Measurements from ENCODE around the gene SEMA3B.
"Not testable (repeated sequence)": the region's sequence is repeated elsewhere in the genome, so short reads cannot be mapped to it uniquely, and the experiment has no call there.

SEMA3B gene

DNA sequence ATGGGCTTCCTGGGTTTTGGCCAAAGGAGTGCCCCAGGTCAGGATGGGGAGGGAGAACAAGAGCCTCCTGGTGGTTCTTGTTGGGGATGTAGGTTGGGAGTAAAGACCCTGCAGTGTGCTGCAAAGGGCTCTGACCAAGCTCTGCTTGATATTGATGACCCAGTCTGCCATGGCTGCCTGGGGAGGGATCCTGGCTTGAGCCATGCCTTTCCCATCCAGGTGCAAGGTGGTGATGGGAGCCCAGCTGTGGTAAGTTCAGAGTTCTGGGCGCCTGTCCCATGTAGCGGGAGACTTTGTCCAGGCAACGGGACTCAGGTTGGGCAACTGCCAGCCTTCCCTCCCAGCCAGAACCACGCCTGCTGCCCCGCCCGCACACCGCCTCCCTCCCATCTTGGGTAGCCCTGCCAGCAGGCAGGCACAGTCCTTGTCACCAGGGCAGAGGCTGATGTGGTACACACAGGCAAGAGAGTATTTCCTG lies 30.4 kb upstream of the SEMA3B start:
- peak; percentile 61 for DNase-seq (ENCODE audit: low read depth)
- H3K4me3 ChIP-seq (ENCODE audit: low read length): peak overlapping the region; percentile 95
- peak; percentile 28 for TF ChIP-seq CTCF (conservative IDR thresholded peaks at IDR 0.05; ENCODE audit: low read length)

DNA sequence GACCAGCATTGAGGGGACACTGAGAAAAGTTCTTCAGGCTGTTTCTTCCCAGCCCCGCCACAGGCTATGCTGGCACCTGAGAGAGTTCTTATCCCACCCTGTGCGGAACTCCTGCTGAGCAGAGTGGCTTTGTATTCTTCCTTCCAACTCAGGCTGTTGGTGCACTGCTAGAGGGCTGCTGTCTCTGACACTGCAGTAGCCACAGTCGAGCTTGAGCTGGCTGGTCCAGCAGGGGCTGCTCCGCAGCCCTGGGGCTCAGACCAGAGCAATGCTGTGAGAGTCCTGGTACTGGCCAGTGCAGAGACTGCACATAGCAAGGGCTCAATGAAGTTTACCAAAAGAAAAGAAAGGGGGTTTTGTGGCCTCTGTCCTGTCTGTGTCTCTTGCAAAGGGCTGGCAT lies 29.3 kb upstream of the SEMA3B start:
- TF ChIP-seq CTCF (conservative IDR thresholded peaks at IDR 0.05; ENCODE audit: low read length): no peak
- DNase-seq (ENCODE audit: low read depth): no peak
- no peak overlapping the region for H3K4me3 ChIP-seq (ENCODE audit: low read length)

DNA sequence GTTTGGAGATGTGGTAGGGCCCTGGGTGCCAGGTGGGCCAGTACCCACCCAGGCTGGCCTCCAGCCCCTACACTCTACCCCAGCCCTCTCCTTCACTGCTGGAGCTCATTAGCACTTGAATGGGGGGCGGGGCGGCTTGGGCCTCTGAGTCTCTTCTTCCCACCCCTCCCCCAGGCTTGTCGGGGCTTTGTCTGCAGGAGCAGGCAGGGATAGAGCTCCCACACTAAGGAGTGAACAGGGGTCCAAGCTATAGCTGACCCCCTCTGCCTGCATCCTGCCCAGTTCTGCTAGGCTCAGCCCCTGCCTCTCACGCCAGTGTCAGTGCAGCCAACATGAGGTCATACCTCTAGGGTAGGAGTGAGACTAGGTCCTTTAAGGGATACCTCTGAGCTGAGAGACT lies 27.8 kb upstream of the SEMA3B start:
- TF ChIP-seq CTCF (conservative IDR thresholded peaks at IDR 0.05; ENCODE audit: low read length): no peak
- no peak for DNase-seq (ENCODE audit: low read depth)
- no peak overlapping the region for H3K4me3 ChIP-seq (ENCODE audit: low read length)

DNA sequence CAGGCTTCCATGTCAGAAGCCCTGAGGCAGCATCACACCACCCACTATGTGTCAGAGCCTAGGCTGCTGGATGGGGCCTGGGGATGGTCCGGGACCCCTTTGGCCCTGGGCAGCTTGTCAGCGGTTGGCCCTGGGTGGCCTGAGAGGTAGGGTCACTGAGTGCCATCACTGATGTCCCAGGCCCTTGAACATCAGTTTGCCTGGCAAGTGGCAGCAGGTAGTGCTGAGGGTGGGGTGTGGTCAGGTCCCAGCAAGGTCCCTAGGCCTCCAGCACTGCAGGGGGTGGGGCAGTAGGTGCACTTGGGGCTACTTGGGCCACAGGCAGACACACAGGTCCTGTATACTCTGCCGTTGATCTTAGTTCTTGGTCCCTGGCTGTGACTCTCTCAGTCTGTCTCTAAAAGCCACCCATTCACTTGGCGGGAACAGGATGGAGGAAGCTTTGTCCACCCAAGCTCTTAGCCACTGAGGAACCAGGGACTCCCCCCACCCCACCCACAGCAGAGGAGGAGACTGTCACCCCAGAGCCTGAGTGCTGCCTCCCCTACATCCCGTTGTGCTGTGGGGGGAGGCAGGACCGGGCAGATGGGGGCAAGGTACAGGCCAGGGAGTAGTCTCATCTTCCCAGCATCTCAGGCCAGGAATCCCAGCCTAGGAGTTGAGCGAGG lies 27.1 kb upstream of the SEMA3B start:
- DNase-seq (ENCODE audit: low read depth): no peak
- no peak for TF ChIP-seq CTCF (conservative IDR thresholded peaks at IDR 0.05; ENCODE audit: low read length)
- H3K4me3 ChIP-seq (ENCODE audit: low read length): no peak overlapping the region

- no peak for DNase-seq (ENCODE audit: low read depth)
- TF ChIP-seq CTCF (conservative IDR thresholded peaks at IDR 0.05; ENCODE audit: low read length): no peak
- H3K4me3 ChIP-seq (ENCODE audit: low read length): no peak overlapping the region
Observed at GRCh38 chr3:50242381-50242770, 26.6 kb upstream of the SEMA3B start.

DNA sequence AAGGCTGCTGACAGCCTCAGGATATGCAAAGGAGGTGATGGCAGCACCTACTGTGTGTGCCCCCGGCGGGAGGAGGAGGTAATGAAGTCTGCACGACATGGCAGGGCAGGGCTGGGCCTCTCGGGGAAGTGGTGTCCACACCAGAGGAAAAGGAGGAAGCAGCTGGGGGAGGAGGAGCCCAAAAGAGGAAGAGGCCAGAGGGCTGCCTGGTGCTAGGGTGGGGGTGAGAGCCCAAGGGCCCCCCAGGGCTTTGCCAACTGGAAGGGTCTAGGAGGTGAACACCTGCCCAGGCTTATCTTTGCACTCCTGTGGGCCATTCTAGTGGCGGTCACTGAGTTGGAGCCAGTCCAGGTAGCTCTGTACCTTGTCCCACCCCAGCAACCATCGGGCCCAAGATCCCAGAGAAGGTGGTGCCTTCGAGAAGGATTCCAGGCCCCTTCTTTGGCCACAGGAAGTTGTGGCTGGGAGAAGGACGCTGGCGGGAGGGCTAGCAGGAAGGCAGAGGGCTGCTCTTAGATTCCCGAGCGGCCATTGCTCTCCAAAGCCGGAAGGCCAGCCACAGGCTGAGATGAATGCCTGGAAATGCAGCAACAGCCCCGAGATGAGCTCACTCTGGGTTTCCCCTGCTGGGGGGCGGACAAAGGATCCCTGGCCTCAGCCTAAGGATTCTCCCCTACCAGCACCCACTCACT lies 25.9 kb upstream of the SEMA3B start:
- no peak for TF ChIP-seq CTCF (conservative IDR thresholded peaks at IDR 0.05; ENCODE audit: low read length)
- H3K4me3 ChIP-seq (ENCODE audit: low read length): no peak overlapping the region
- DNase-seq (ENCODE audit: low read depth): peak; percentile 51

- TF ChIP-seq CTCF (conservative IDR thresholded peaks at IDR 0.05; ENCODE audit: low read length): no peak
- H3K4me3 ChIP-seq (ENCODE audit: low read length): no peak overlapping the region
- no peak for DNase-seq (ENCODE audit: low read depth)
Observed at GRCh38 chr3:50243543-50243895, 25.4 kb upstream of the SEMA3B start.

GRCh38 chr3:50244813-50245212 lies 24.1 kb upstream of the SEMA3B start:
- H3K4me3 ChIP-seq (ENCODE audit: low read length); DNase-seq (ENCODE audit: low read depth): not testable (repeated sequence)
